PC-9 (cell line): ENCODE data around the gene PARK7. TPM values are rescaled to one million over a fixed set of nuclear protein-coding genes. Genes with fewer than 3 reads are reported as not detected.

Experiments
- BruUV-seq: library from RNA; stranded (reverse); fragments of 400-500 nt; replicated peaks from 2 replicates; lab custom pipeline; 2021; lab: Mats Ljungman, UMichigan
- CTCF ChIA-PET: fragments of 300-600 bp; sonication (Branson Sonifier 250); formaldehyde crosslinking; loops from one replicate; lab custom pipeline; 2022; ENCODE audit warnings: antibody characterized with exemption; lab: Charles Lee
- POLR2A ChIA-PET: fragments of 300-600 bp; sonication (Branson Sonifier 250); formaldehyde crosslinking; loops from one replicate; lab custom pipeline; 2022; ENCODE audit warnings: antibody characterized with exemption; ENCODE audit not compliant: unreplicated experiment; lab: Charles Lee
- DNase-seq, 2 experiments: peaks; one replicate each; pipeline versions ENCODE4 v3.0.0 to v3.0.0-alpha.2; 2015 to 2022; ENCODE audit warnings: mixed read lengths in 1 of 2
- H2AFZ ChIP-seq: fragments of 200-600 bp; sonication (generic); 2 replicates; pipeline ENCODE4 v1.8.1; 2017; ENCODE audit warnings: antibody characterized with exemption
- H3F3A ChIP-seq: fragments of 200-600 bp; sonication (generic); 2 replicates; pipeline ENCODE4 v1.8.1; 2017; ENCODE audit warnings: antibody characterized with exemption, mild to moderate bottlenecking, low read depth; ENCODE audit not compliant: insufficient read depth
- H3K27ac ChIP-seq: fragments of 200-600 bp; sonication (generic); 2 replicates; pipeline ENCODE4 v1.6.1; 2016; ENCODE audit warnings: mixed run types
- H3K27me3 ChIP-seq: fragments of 200-600 bp; sonication (generic); 2 replicates; pipeline ENCODE4 v1.6.1; 2016; ENCODE audit warnings: low read depth, mixed run types; ENCODE audit not compliant: insufficient read depth
- H3K36me3 ChIP-seq: fragments of 200-600 bp; sonication (generic); 2 replicates; pipeline ENCODE4 v1.6.1; 2016; ENCODE audit warnings: low read depth, mixed run types
- H3K4me1 ChIP-seq: fragments of 200-600 bp; sonication (generic); replicated peaks from 2 replicates; pipeline ENCODE4 v1.6.1; 2016; ENCODE audit warnings: mixed run types; ENCODE audit not compliant: insufficient read depth
- H3K4me2 ChIP-seq: fragments of 200-600 bp; sonication (generic); 2 replicates; pipeline ENCODE4 v1.6.1; 2017; ENCODE audit warnings: mixed run types
- H3K4me3 ChIP-seq: fragments of 200-600 bp; sonication (generic); 2 replicates; pipeline ENCODE4 v1.6.1; 2016; ENCODE audit warnings: mixed run types
- H3K79me2 ChIP-seq: fragments of 200-600 bp; sonication (generic); 2 replicates; pipeline ENCODE4 v1.6.1; 2017; ENCODE audit warnings: low read depth, mixed run types
- H3K9me2 ChIP-seq: fragments of 200-600 bp; sonication (generic); 2 replicates; pipeline ENCODE4 v1.8.1; 2017; ENCODE audit warnings: mild to moderate bottlenecking; ENCODE audit not compliant: insufficient read depth
- H3K9me3 ChIP-seq: fragments of 200-600 bp; sonication (generic); 2 replicates; pipeline ENCODE4 v1.8.1; 2016; ENCODE audit warnings: low read depth; ENCODE audit not compliant: insufficient read depth
- H4K20me1 ChIP-seq: fragments of 200-600 bp; sonication (generic); 2 replicates; pipeline ENCODE4 v1.8.1; 2017; ENCODE audit not compliant: insufficient read depth
- EZH2 ChIP-seq: fragments of 200-600 bp; sonication (generic); IDR thresholded peaks from 2 replicates; pipeline ENCODE4 v1.8.0; 2017; ENCODE audit warnings: antibody characterized with exemption, low read depth
- intact Hi-C: fragments of 100-400 bp; cut with micrococcal nuclease; formaldehyde crosslinking; loops from one replicate; pipeline ENCODE4 v1.10.0; 2022; ENCODE audit not compliant: unreplicated experiment
- total RNA-seq: library from RNA; stranded (reverse); gene quantifications from 2 replicates; pipeline ENCODE4 v1.2.3, GENCODE V29; 2021
- TF ChIP-seq, protein P1 (sequence below): fragments of 200-600 bp; sonication (generic); conservative IDR thresholded peaks from 2 replicates; pipeline ENCODE4 v1.6.1; 2017; ENCODE audit warnings: mixed run types, antibody characterized with exemption, mild to moderate bottlenecking, moderate library complexity

PARK7 gene
- total RNA-seq, 1 experiment from 2014 or later, result 291 TPM

DNA sequence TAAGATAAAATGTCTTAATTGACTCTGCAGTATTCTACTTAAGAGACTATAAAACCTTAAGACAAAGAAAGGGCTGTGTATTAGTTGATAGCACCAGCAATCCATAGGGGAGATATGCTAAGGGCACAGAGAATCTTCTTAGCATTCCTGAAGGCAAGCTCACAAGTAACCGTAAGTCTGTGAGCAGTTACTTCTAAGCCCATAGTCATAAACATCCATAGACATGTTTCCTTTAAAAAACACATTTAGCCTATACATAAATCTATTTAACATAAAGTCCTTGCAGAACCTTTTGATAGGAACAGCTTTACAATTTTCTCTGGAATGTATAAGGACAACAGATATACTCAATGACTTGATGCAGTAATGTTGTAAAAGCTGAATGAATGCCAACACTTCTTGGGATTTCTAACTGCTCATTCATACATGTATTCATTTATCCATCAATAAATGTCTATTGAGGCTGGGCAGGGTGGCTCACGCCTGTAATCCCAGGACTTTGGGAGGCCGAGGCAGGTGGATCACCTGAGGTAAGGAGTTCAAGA lies 70.9 kb downstream of the PARK7 start:
- POLR2A ChIA-PET, result interaction anchor here (0.5 to 1.0 kb wide), 3 partner anchors 17 to 701 kb away, joined by 3 to 22 read pairs (median 3); no protein-coding TSS in a partner anchor
- CTCF ChIA-PET, result interaction anchor here (0.6 to 0.8 kb wide), 2 partner anchors 25 to 281 kb away, joined by 3 read pairs; no protein-coding TSS in a partner anchor
- intact Hi-C loops, result no loop called here
- no TSS peak for BruUV-seq
- H3K9me3 ChIP-seq, result no peaks in the 10 kb centered on the region
- H3K27ac ChIP-seq, result 0 out of 2 replicates have a peak overlapping the region, but pooled peaks have one; percentile 9
- H3F3A ChIP-seq, result peaks cover 18% of the 10 kb centered on the region
- no peak overlapping the region for H2AFZ ChIP-seq
- no peak for TF ChIP-seq EZH2
- TF ChIP-seq, protein P1, sequence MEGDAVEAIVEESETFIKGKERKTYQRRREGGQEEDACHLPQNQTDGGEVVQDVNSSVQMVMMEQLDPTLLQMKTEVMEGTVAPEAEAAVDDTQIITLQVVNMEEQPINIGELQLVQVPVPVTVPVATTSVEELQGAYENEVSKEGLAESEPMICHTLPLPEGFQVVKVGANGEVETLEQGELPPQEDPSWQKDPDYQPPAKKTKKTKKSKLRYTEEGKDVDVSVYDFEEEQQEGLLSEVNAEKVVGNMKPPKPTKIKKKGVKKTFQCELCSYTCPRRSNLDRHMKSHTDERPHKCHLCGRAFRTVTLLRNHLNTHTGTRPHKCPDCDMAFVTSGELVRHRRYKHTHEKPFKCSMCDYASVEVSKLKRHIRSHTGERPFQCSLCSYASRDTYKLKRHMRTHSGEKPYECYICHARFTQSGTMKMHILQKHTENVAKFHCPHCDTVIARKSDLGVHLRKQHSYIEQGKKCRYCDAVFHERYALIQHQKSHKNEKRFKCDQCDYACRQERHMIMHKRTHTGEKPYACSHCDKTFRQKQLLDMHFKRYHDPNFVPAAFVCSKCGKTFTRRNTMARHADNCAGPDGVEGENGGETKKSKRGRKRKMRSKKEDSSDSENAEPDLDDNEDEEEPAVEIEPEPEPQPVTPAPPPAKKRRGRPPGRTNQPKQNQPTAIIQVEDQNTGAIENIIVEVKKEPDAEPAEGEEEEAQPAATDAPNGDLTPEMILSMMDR, result no peak
- no peaks in the 10 kb centered on the region for H3K36me3 ChIP-seq
- no peaks in the 10 kb centered on the region for H4K20me1 ChIP-seq
- H3K4me2 ChIP-seq, result no peak overlapping the region
- no peaks in the 10 kb centered on the region for H3K27me3 ChIP-seq
- H3K9me2 ChIP-seq, result no peaks in the 10 kb centered on the region
- no peak for DNase-seq
- peaks cover 9% of the 10 kb centered on the region for H3K79me2 ChIP-seq
- peaks cover 43% of the 10 kb centered on the region for H3K4me1 ChIP-seq
- H3K4me3 ChIP-seq, result no peak overlapping the region

DNA sequence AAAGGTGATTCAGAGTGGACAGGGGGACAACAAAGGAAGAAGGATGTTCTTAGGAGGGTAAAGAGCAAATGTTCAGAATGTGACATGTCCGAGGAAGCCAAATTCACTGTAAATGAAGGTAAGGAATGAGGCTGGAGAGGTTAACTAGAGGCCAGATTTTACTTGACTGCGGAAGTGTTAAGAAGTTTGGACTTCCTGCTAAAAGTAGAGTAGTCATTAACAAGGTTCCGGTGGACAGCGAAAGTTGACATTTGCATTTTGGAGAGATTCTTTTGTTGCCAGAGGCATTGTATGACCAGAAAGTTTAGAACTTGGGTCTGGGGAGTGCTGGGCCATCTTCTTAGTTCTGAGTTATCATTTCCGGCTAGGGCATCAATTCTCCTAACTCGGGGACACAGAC lies 71.8 kb downstream of the PARK7 start:
- H3K9me2 ChIP-seq, result no peaks in the 10 kb centered on the region
- no peaks in the 10 kb centered on the region for H3K27me3 ChIP-seq
- no peaks in the 10 kb centered on the region for H3K36me3 ChIP-seq
- no peaks in the 10 kb centered on the region for H3K9me3 ChIP-seq
- H3F3A ChIP-seq, result peaks cover 10% of the 10 kb centered on the region; the same call in 1 of the 2 replicates
- CTCF ChIA-PET, result no interaction called here
- no peak overlapping the region for H3K4me2 ChIP-seq
- POLR2A ChIA-PET, result interaction anchor here (1.0 kb wide), 1 partner anchor 168 kb away, joined by 22 read pairs; no protein-coding TSS in a partner anchor
- H3K4me1 ChIP-seq, result peaks cover 35% of the 10 kb centered on the region
- no peak overlapping the region for H2AFZ ChIP-seq
- no peak for TF ChIP-seq EZH2
- TF ChIP-seq, protein P1, result no peak
- H3K79me2 ChIP-seq, result 0 out of 2 replicates have a peak, but pooled peaks cover 5% of the 10 kb centered on the region
- intact Hi-C loops, result no loop called here
- DNase-seq, result no peak
- H3K27ac ChIP-seq, result no peak overlapping the region
- H4K20me1 ChIP-seq, result no peaks in the 10 kb centered on the region
- BruUV-seq, result no TSS peak
- H3K4me3 ChIP-seq, result no peak overlapping the region

Other genes with a start within 250 kb of the PARK7 start
- gene VAMP3, start 190.4 kb upstream of the PARK7 start, total RNA-seq, result 78.6 and 81.9 TPM in 2 replicates
- gene PER3, start 177.4 kb upstream of the PARK7 start, total RNA-seq, result 25.1 and 32.9 TPM in 2 replicates
- 12.8 and 23.8 TPM in 2 replicates for gene UTS2, start 108.6 kb upstream of the PARK7 start, total RNA-seq
- gene TNFRSF9, start 20.9 kb upstream of the PARK7 start, total RNA-seq, result 0.70 and 1.3 TPM in 2 replicates
- gene ERRFI1, start 64.6 kb downstream of the PARK7 start, total RNA-seq, result 44.9 and 47.8 TPM in 2 replicates